BE2C (cell line): ENCODE data around the gene KANSL1. TPM values are rescaled to one million over a fixed set of nuclear protein-coding genes. Genes with fewer than 3 reads are reported as not detected.
"Not testable (repeated sequence)": the region's sequence is repeated elsewhere in the genome, so short reads cannot be mapped to it uniquely, and the experiment has no call there.

Experiments used
- DNase-seq: peaks from one replicate; pipeline ENCODE4 v3.0.0-alpha.2; 2020
- H3K27me3 ChIP-seq: fragments of 250-450 bp; sonication (Bioruptor Pico); 2 replicates; pipeline ENCODE4 v1.5.1; 2020; ENCODE audit warnings: mild to moderate bottlenecking
- H3K36me3 ChIP-seq: fragments of 250-450 bp; sonication (Bioruptor Pico); 2 replicates; pipeline ENCODE4 v1.5.1; 2020; ENCODE audit warnings: mild to moderate bottlenecking
- H3K4me1 ChIP-seq: fragments of 250-450 bp; sonication (Bioruptor Pico); 2 replicates; pipeline ENCODE4 v1.5.1; 2020
- H3K4me3 ChIP-seq: 2 replicates; pipeline ENCODE4 v1.5.1; 2011; ENCODE audit warnings: low read depth, low read length
- H3K9me3 ChIP-seq: fragments of 250-450 bp; sonication (Bioruptor Pico); 2 replicates; pipeline ENCODE4 v1.5.1; 2020
- polyA plus RNA-seq: library from polyadenylated mRNA; unstranded; fragments of >200 nt; gene quantifications from one replicate; pipeline ENCODE4 v1.2.1, GENCODE V29; 2012; ENCODE audit warnings: low read depth, missing spikeins; ENCODE audit not compliant: insufficient read length, insufficient read depth
- TF ChIP-seq, protein P1 (sequence below): IDR thresholded peaks from 2 replicates; pipeline ENCODE4 v1.5.1; 2012; ENCODE audit warnings: mild to moderate bottlenecking, low read depth, low read length

Gene KANSL1, protein sequence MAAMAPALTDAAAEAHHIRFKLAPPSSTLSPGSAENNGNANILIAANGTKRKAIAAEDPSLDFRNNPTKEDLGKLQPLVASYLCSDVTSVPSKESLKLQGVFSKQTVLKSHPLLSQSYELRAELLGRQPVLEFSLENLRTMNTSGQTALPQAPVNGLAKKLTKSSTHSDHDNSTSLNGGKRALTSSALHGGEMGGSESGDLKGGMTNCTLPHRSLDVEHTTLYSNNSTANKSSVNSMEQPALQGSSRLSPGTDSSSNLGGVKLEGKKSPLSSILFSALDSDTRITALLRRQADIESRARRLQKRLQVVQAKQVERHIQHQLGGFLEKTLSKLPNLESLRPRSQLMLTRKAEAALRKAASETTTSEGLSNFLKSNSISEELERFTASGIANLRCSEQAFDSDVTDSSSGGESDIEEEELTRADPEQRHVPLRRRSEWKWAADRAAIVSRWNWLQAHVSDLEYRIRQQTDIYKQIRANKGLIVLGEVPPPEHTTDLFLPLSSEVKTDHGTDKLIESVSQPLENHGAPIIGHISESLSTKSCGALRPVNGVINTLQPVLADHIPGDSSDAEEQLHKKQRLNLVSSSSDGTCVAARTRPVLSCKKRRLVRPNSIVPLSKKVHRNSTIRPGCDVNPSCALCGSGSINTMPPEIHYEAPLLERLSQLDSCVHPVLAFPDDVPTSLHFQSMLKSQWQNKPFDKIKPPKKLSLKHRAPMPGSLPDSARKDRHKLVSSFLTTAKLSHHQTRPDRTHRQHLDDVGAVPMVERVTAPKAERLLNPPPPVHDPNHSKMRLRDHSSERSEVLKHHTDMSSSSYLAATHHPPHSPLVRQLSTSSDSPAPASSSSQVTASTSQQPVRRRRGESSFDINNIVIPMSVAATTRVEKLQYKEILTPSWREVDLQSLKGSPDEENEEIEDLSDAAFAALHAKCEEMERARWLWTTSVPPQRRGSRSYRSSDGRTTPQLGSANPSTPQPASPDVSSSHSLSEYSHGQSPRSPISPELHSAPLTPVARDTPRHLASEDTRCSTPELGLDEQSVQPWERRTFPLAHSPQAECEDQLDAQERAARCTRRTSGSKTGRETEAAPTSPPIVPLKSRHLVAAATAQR (N-terminal part only)
- polyA plus RNA-seq = 72.2 TPM

DNA sequence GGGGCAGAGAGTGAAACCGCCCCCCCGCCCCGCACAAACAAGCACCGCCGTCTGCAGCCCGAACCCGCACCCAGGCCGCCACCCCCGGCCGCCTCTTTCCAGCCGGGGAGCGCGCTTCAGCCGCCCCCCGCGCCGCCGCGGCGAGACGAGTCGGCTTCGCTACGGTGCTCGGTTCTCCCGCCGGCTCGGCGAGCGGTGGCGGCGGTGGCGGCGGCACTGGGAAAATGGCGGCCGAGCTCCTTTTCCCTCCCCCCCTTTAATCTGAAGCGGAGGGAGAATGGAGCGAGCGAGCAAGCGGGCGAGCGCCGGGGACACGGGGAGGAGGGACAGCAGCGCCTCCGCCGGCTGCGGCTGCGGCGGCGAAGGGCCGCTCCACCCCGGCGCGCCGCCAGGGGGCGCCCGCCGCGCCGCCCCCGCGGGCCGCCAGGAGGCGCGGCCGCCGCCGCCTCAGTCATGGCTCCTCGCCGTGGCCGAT lies at the start of gene KANSL1:
KANSL1 (minus strand) TSS at position 279 of the 475 bp plus-strand sequence. CDS start 21,286 bp downstream, outside the sequence.
- H3K4me1 ChIP-seq = peaks cover 9% of the 10 kb centered on the region

GRCh38 chr17:46231359-46231758 lies 38.1 kb upstream of the KANSL1 start:
- H3K4me3 ChIP-seq, H3K4me1 ChIP-seq, H3K27me3 ChIP-seq, H3K9me3 ChIP-seq, H3K36me3 ChIP-seq, DNase-seq: not testable (repeated sequence)

More for the DNA sequence above, at the start of gene KANSL1:
- H3K9me3 ChIP-seq = no peaks in the 10 kb centered on the region
- DNase-seq = peak; percentile 94
- TF ChIP-seq, protein P1, sequence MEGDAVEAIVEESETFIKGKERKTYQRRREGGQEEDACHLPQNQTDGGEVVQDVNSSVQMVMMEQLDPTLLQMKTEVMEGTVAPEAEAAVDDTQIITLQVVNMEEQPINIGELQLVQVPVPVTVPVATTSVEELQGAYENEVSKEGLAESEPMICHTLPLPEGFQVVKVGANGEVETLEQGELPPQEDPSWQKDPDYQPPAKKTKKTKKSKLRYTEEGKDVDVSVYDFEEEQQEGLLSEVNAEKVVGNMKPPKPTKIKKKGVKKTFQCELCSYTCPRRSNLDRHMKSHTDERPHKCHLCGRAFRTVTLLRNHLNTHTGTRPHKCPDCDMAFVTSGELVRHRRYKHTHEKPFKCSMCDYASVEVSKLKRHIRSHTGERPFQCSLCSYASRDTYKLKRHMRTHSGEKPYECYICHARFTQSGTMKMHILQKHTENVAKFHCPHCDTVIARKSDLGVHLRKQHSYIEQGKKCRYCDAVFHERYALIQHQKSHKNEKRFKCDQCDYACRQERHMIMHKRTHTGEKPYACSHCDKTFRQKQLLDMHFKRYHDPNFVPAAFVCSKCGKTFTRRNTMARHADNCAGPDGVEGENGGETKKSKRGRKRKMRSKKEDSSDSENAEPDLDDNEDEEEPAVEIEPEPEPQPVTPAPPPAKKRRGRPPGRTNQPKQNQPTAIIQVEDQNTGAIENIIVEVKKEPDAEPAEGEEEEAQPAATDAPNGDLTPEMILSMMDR = no peak; the same call in 1 of the 2 replicates
- H3K36me3 ChIP-seq = 0 out of 2 replicates have a peak, but pooled peaks cover 3% of the 10 kb centered on the region
- H3K4me3 ChIP-seq = peak within 1 kb of the TSS; percentile 97
- no peaks in the 10 kb centered on the region for H3K27me3 ChIP-seq

GRCh38 chr17:46225274-46225794 lies 32.1 kb upstream of the KANSL1 start:
- peak; percentile 91 for DNase-seq
- not testable (repeated sequence) for H3K9me3 ChIP-seq, H3K36me3 ChIP-seq, H3K27me3 ChIP-seq, H3K4me1 ChIP-seq
- H3K4me3 ChIP-seq = peak overlapping the region; percentile 43

DNA sequence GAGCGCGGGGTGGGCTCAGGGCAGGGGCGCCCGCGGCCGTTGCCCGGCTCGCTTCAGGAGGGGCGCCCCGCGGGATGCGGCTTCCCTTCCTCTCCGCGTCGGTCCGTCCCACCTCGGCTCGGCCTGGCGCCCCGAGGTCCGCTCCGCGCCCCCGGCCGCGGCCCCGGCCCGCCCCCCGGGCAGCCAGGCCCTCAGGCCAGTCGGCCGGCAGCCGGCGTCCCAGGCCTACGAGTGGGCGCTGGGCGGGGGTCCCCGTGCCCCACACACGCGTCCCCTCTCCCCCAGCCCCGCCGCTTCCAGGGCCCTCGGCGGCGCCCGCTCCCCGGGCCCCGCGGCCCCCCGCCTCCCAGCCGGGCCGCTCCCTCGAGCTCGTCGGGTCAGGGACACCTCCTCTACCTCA lies 31.6 kb upstream of the KANSL1 start:
- H3K36me3 ChIP-seq, H3K4me1 ChIP-seq, H3K27me3 ChIP-seq, H3K9me3 ChIP-seq: not testable (repeated sequence)
- peak overlapping the region; percentile 43 for H3K4me3 ChIP-seq
- peak; percentile 8 for DNase-seq

DNA sequence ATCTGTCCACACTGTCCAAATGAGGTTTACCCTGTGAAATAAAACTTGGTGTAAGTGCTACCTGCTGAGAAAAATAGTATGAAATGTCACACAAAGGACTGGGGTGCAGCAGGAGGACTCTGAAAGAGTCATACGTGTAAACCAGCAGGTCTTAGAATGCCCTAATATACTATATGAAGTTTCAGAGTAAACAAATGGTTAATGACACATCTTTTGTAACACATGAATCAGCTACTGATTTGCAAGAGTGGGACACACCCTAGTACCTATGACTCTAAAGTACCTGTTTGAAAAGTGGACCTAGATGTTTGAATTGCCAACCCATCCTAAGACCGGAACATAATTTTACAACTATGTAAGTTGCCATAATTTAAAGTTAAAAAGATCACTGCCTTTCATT lies 29.8 kb upstream of the KANSL1 start:
- H3K9me3 ChIP-seq, H3K4me1 ChIP-seq, H3K4me3 ChIP-seq, H3K36me3 ChIP-seq, H3K27me3 ChIP-seq, DNase-seq: not testable (repeated sequence)

DNA sequence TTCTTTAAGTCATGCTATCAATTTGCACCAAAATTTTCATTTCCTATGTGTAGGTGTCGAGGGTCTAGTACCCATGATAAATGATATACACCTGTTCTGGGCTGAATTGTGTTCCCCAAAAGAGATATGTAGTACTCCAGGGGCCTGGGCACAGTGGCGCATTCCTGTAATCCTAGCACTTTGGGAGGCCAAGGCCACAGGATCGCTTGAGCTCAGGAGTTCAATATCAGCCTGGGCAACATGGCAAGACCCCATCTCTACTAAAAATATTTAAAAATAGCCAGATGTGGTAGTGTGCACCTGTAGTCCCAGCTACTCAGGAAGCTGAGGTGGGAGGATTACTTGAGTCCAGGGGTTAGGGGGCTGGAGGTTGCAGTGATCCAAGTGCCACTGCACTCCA lies 23.5 kb upstream of the KANSL1 start:
- H3K27me3 ChIP-seq = no peaks in the 10 kb centered on the region
- H3K9me3 ChIP-seq = no peaks in the 10 kb centered on the region
- no peak overlapping the region for H3K4me3 ChIP-seq
- H3K36me3 ChIP-seq = peaks cover 9% of the 10 kb centered on the region
- no peaks in the 10 kb centered on the region for H3K4me1 ChIP-seq
- DNase-seq = no peak
- TF ChIP-seq, protein P1 = no peak

GRCh38 chr17:46212634-46213435 lies 19.6 kb upstream of the KANSL1 start:
- Histone ChIP-seq H3K36me3 (peaks cover 3% of the 10 kb centered on the region), H3K9me3 (no peaks in the 10 kb centered on the region), H3K27me3 (no peaks in the 10 kb centered on the region), H3K4me3 (no peak overlapping the region), H3K4me1 (no peaks in the 10 kb centered on the region)
- TF ChIP-seq, protein P1 = peak; percentile 80
- DNase-seq = peak; percentile 57
